Ishikawa (cell line): ENCODE results near the gene APC2.

ENCODE experiments used
- CEBPB ChIP-seq: IDR thresholded peaks from 2 replicates; pipeline ENCODE4 v1.6.1; 2012
- CREB1 ChIP-seq: IDR thresholded peaks from 2 replicates; pipeline ENCODE4 v1.6.1; 2012; ENCODE audit warnings: low read depth
- EGR1 ChIP-seq: IDR thresholded peaks from 2 replicates; pipeline ENCODE4 v1.6.1; 2012
- MAX ChIP-seq: IDR thresholded peaks from 2 replicates; pipeline ENCODE4 v1.6.1; 2012
- RAD21 ChIP-seq: IDR thresholded peaks from 2 replicates; pipeline ENCODE4 v1.6.1; 2012; ENCODE audit warnings: low read depth
- TAF1 ChIP-seq: IDR thresholded peaks from 2 replicates; pipeline ENCODE4 v1.6.1; 2012; ENCODE audit warnings: low read depth, mild to moderate bottlenecking
- TCF12 ChIP-seq: IDR thresholded peaks from 2 replicates; pipeline ENCODE4 v1.6.1; 2012; ENCODE audit warnings: low read depth
- TEAD4 ChIP-seq: IDR thresholded peaks from 2 replicates; pipeline ENCODE4 v1.6.1; 2012
- YY1 ChIP-seq: IDR thresholded peaks from 2 replicates; pipeline ENCODE4 v1.6.1; 2012; ENCODE audit warnings: low read depth
- TF ChIP-seq, protein P1 (sequence below): IDR thresholded peaks from 2 replicates; pipeline ENCODE4 v1.6.1; 2012
- TF ChIP-seq, protein P2 (sequence below): IDR thresholded peaks from 2 replicates; pipeline ENCODE4 v1.6.1; 2012; ENCODE audit warnings: low read depth, mild to moderate bottlenecking

- TF ChIP-seq YY1 (no peak), CREB1 (no peak), TAF1 (no peak), TEAD4 (no peak), CEBPB (no peak), MAX (no peak), EGR1 (no peak), RAD21 (no peak), TCF12 (no peak)
- TF ChIP-seq, protein P1, sequence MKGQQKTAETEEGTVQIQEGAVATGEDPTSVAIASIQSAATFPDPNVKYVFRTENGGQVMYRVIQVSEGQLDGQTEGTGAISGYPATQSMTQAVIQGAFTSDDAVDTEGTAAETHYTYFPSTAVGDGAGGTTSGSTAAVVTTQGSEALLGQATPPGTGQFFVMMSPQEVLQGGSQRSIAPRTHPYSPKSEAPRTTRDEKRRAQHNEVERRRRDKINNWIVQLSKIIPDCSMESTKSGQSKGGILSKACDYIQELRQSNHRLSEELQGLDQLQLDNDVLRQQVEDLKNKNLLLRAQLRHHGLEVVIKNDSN: no peak
- TF ChIP-seq, protein P2, sequence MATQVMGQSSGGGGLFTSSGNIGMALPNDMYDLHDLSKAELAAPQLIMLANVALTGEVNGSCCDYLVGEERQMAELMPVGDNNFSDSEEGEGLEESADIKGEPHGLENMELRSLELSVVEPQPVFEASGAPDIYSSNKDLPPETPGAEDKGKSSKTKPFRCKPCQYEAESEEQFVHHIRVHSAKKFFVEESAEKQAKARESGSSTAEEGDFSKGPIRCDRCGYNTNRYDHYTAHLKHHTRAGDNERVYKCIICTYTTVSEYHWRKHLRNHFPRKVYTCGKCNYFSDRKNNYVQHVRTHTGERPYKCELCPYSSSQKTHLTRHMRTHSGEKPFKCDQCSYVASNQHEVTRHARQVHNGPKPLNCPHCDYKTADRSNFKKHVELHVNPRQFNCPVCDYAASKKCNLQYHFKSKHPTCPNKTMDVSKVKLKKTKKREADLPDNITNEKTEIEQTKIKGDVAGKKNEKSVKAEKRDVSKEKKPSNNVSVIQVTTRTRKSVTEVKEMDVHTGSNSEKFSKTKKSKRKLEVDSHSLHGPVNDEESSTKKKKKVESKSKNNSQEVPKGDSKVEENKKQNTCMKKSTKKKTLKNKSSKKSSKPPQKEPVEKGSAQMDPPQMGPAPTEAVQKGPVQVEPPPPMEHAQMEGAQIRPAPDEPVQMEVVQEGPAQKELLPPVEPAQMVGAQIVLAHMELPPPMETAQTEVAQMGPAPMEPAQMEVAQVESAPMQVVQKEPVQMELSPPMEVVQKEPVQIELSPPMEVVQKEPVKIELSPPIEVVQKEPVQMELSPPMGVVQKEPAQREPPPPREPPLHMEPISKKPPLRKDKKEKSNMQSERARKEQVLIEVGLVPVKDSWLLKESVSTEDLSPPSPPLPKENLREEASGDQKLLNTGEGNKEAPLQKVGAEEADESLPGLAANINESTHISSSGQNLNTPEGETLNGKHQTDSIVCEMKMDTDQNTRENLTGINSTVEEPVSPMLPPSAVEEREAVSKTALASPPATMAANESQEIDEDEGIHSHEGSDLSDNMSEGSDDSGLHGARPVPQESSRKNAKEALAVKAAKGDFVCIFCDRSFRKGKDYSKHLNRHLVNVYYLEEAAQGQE: no peak
Measured at GRCh38 chr19:1410136-1410786, 39.7 kb upstream of the APC2 start.
